Diencephalon (tissue), 1 donor: Measurements from ENCODE around the gene CETN2. TPM values are rescaled to one million over a fixed set of nuclear protein-coding genes. Genes with fewer than 3 reads are reported as not detected.

Source experiments
- total RNA-seq: library from RNA; depleted of rRNA; stranded (reverse); fragments of >200 nt; gene quantifications from one replicate; pipeline ENCODE4 v1.2.3, GENCODE V29; 2014

Gene CETN2
- total RNA-seq, result 92.0 TPM

DNA sequence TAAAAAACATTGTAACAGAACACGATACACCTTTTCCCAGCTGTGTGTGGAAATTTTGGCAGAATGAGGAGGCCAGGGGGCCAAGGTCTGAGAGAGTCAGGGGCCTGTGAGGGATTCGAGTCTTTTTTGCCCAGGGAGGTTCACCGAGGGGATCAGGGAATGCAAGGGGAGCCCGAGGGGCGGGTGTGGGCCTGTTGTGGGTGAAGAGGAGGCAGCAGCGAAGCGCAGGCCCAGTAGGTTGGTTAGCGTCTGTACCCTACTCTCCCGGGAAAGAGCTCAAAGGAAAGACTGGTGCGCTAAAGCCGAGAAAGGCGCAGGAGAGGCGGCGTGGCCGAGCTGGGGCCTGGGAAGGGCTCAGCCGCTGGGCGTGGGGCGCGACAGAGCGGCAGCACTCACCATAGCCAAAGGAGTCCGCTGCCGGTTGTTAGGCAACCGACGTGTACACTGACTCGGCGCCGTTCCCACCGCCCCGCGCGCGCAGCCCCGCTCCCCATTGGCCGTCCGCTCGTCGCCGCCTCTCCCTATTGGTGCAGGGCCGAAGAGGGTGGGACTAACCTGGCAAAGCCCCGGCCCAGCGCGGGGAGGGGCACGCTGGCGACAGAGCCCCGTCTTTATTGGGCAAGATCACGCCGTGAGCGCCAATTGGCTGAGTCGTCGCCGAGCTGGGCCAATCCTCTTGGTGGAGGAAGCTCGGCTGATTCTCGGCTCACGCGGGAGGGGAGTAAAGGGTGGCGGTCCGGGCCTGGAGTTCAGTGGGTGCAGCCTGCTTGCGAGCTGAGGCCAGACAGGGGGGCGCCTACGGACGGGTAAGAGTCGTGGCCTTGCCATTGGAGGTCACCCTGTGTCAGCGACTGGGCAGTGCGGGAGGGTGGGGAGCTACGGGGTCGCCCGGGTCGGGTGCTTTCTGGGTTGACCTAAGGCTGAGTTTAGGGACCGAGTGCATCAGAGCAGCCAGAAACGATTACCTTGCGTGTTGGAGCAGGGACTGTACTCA, at the start of gene CETN2, which contains the start of gene NSDHL:
Gene CETN2, minus strand, starts transcription at position 446 of the 994 bp plus-strand sequence. Its CDS starts 47 bp downstream, at position 399.
Gene NSDHL, plus strand, starts transcription at position 752 of the 994 bp plus-strand sequence. CDS start 15,262 bp downstream, outside the sequence.

Other genes with a start within 250 kb of the CETN2 start
- 5.8 TPM for gene GABRQ, start 192.9 kb downstream of the CETN2 start, total RNA-seq
- not detected for gene MAGEA3, start 132.0 kb downstream of the CETN2 start, total RNA-seq
- not detected for gene CSAG2, start 121.5 kb downstream of the CETN2 start, total RNA-seq
- not detected for gene MAGEA2B, start 116.1 kb downstream of the CETN2 start, total RNA-seq
- gene CSAG1, start 97.0 kb downstream of the CETN2 start, total RNA-seq, result not detected
- gene MAGEA12, start 97.0 kb downstream of the CETN2 start, total RNA-seq, result not detected
- not detected for gene MAGEA2, start 76.9 kb downstream of the CETN2 start, total RNA-seq
- gene CSAG3, start 71.5 kb downstream of the CETN2 start, total RNA-seq, result not detected
- gene MAGEA6, start 61.1 kb downstream of the CETN2 start, total RNA-seq, result not detected
- gene NSDHL, start 306 bp upstream of the CETN2 start, total RNA-seq, result 36.2 TPM
- gene ZNF185, start 67.3 kb upstream of the CETN2 start, total RNA-seq, result 3.7 TPM
- 9.7 TPM for gene PNMA5, start 163.4 kb upstream of the CETN2 start, total RNA-seq
- 25.1 TPM for gene PNMA3, start 225.7 kb upstream of the CETN2 start, total RNA-seq
- gene PNMA6A, start 241.7 kb upstream of the CETN2 start, total RNA-seq, result 26.5 TPM